Subcutaneous abdominal adipose tissue (tissue), 5 donors: ENCODE measurements around the gene RNF13.

ENCODE experiments used
- H3K27ac ChIP-seq: one replicate; pipeline ENCODE4 v1.7.0; 2013; ENCODE audit warnings: low read depth, mild to moderate bottlenecking, inconsistent platforms, low read length, moderate library complexity
- H3K27me3 ChIP-seq, 5 donors: one replicate each; pipeline ENCODE4 v1.7.0; 2013; ENCODE audit warnings: low read length in 5 of 5, inconsistent platforms in 1 of 5; ENCODE audit not compliant: control insufficient read depth in 5 of 5, insufficient read depth in 4 of 5
- H3K36me3 ChIP-seq, 5 donors: one replicate each; pipeline ENCODE4 v1.7.0; 2013; ENCODE audit warnings: low read length in 5 of 5; ENCODE audit not compliant: control insufficient read depth in 5 of 5, insufficient read depth in 5 of 5
- H3K4me1 ChIP-seq, 5 donors: one replicate each; pipeline ENCODE4 v1.7.0; 2013; ENCODE audit warnings: low read length in 5 of 5, mild to moderate bottlenecking in 3 of 5, moderate library complexity in 1 of 5; ENCODE audit not compliant: control insufficient read depth in 5 of 5, insufficient read depth in 5 of 5
- H3K4me3 ChIP-seq, 5 donors: one replicate each; pipeline ENCODE4 v1.7.0; 2013; ENCODE audit warnings: low read length in 5 of 5, low read depth in 1 of 5
- H3K9ac ChIP-seq, 5 donors: one replicate each; pipeline ENCODE4 v1.7.0; 2013; ENCODE audit warnings: low read length in 5 of 5, mild to moderate bottlenecking in 4 of 5, moderate library complexity in 3 of 5
- H3K9me3 ChIP-seq, 5 donors: one replicate each; pipeline ENCODE4 v1.7.0; 2013; ENCODE audit warnings: low read length in 5 of 5; ENCODE audit not compliant: control insufficient read depth in 5 of 5
- donor health status: healthy.
- donor health status: healthy.
- donor health status: healthy.
- donor health status: healthy.
- donor health status: healthy.

Gene RNF13

GRCh38 chr3:149777414-149778214 lies 35.4 kb upstream of the RNF13 start:
- Histone ChIP-seq H3K27ac (no peak overlapping the region), H3K4me3 (no peak overlapping the region), H3K4me1 (peaks cover 0 to 6% (median 0%) of the 10 kb centered on the region in 5 donors), H3K27me3 (no peaks in the 10 kb centered on the region), H3K36me3 (no peaks in the 10 kb centered on the region), H3K9ac (no peak overlapping the region), H3K9me3 (no peaks in the 10 kb centered on the region)

GRCh38 chr3:149781211-149781610 lies 31.8 kb upstream of the RNF13 start:
- Histone ChIP-seq H3K4me3 (no peak overlapping the region), H3K36me3 (no peaks in the 10 kb centered on the region), H3K4me1 (peaks cover 0 to 17% (median 0%) of the 10 kb centered on the region in 5 donors), H3K27ac (no peak overlapping the region), H3K9me3 (no peaks in the 10 kb centered on the region), H3K9ac (no peak overlapping the region), H3K27me3 (no peaks in the 10 kb centered on the region)

- H3K27me3 ChIP-seq: no peaks in the 10 kb centered on the region
- peaks cover 0 to 17% (median 0%) of the 10 kb centered on the region in 5 donors for H3K4me1 ChIP-seq
- no peak overlapping the region for H3K4me3 ChIP-seq
- no peak overlapping the region for H3K9ac ChIP-seq
- H3K36me3 ChIP-seq: no peaks in the 10 kb centered on the region
- H3K27ac ChIP-seq: no peak overlapping the region
- H3K9me3 ChIP-seq: no peaks in the 10 kb centered on the region
Observed at GRCh38 chr3:149781741-149782140, 31.3 kb upstream of the RNF13 start.

GRCh38 chr3:149783576-149783975 lies 29.4 kb upstream of the RNF13 start:
- Histone ChIP-seq H3K9me3 (no peaks in the 10 kb centered on the region), H3K4me1 (peaks cover 0 to 17% (median 0%) of the 10 kb centered on the region in 5 donors), H3K4me3 (no peak overlapping the region), H3K9ac (no peak overlapping the region), H3K27ac (no peak overlapping the region), H3K36me3 (no peaks in the 10 kb centered on the region), H3K27me3 (no peaks in the 10 kb centered on the region)

- H3K4me1 ChIP-seq: peaks cover 0 to 17% (median 0%) of the 10 kb centered on the region in 5 donors
- H3K4me3 ChIP-seq: no peak overlapping the region
- no peak overlapping the region for H3K27ac ChIP-seq
- H3K9me3 ChIP-seq: no peaks in the 10 kb centered on the region
- H3K27me3 ChIP-seq: no peaks in the 10 kb centered on the region
- H3K9ac ChIP-seq: no peak overlapping the region
- H3K36me3 ChIP-seq: no peaks in the 10 kb centered on the region
Observed at GRCh38 chr3:149784064-149784704, 28.8 kb upstream of the RNF13 start.

GRCh38 chr3:149790268-149790667 lies 22.7 kb upstream of the RNF13 start:
- Histone ChIP-seq H3K4me1 (no peaks in the 10 kb centered on the region), H3K4me3 (no peak overlapping the region), H3K27me3 (peaks cover 0 to 2% (median 0%) of the 10 kb centered on the region in 5 donors), H3K9me3 (no peaks in the 10 kb centered on the region), H3K27ac (no peak overlapping the region), H3K9ac (no peak overlapping the region), H3K36me3 (no peaks in the 10 kb centered on the region)

GRCh38 chr3:149790698-149791097 lies 22.3 kb upstream of the RNF13 start:
- H3K36me3 ChIP-seq: no peaks in the 10 kb centered on the region
- no peaks in the 10 kb centered on the region for H3K9me3 ChIP-seq
- no peak overlapping the region for H3K4me3 ChIP-seq
- H3K27me3 ChIP-seq: peaks cover 0 to 2% (median 0%) of the 10 kb centered on the region in 5 donors
- H3K4me1 ChIP-seq: no peaks in the 10 kb centered on the region
- H3K9ac ChIP-seq: no peak overlapping the region
- no peak overlapping the region for H3K27ac ChIP-seq

GRCh38 chr3:149792452-149793270 lies 20.4 kb upstream of the RNF13 start, which contains the start of gene ANKUB1:
Gene ANKUB1 (minus strand): TSS chr3:149792554. CDS start chr3:149792366, 188 bp downstream.
- H3K36me3 ChIP-seq: no peaks in the 10 kb centered on the region
- no peaks in the 10 kb centered on the region for H3K9me3 ChIP-seq
- H3K4me1 ChIP-seq: no peaks in the 10 kb centered on the region
- H3K4me3 ChIP-seq: no peak within 1 kb of the TSS
- H3K27ac ChIP-seq: no peak within 1 kb of the TSS
- peaks cover 0 to 2% (median 0%) of the 10 kb centered on the region in 5 donors for H3K27me3 ChIP-seq
- no peak within 1 kb of the TSS for H3K9ac ChIP-seq

- Histone ChIP-seq H3K27me3 (no peaks in the 10 kb centered on the region), H3K4me3 (no peak overlapping the region), H3K27ac (no peak overlapping the region), H3K36me3 (no peaks in the 10 kb centered on the region), H3K9me3 (no peaks in the 10 kb centered on the region), H3K4me1 (no peaks in the 10 kb centered on the region), H3K9ac (no peak overlapping the region)
Observed at GRCh38 chr3:149796026-149796425, 17.0 kb upstream of the RNF13 start.

- Histone ChIP-seq H3K4me3 (no peak overlapping the region), H3K27me3 (no peaks in the 10 kb centered on the region), H3K27ac (no peak overlapping the region), H3K9ac (no peak overlapping the region), H3K9me3 (no peaks in the 10 kb centered on the region), H3K36me3 (no peaks in the 10 kb centered on the region), H3K4me1 (no peaks in the 10 kb centered on the region)
Observed at GRCh38 chr3:149800693-149801092, 12.3 kb upstream of the RNF13 start.
